Measurements from ENCODE around the gene ELL.

The ELL gene

DNA sequence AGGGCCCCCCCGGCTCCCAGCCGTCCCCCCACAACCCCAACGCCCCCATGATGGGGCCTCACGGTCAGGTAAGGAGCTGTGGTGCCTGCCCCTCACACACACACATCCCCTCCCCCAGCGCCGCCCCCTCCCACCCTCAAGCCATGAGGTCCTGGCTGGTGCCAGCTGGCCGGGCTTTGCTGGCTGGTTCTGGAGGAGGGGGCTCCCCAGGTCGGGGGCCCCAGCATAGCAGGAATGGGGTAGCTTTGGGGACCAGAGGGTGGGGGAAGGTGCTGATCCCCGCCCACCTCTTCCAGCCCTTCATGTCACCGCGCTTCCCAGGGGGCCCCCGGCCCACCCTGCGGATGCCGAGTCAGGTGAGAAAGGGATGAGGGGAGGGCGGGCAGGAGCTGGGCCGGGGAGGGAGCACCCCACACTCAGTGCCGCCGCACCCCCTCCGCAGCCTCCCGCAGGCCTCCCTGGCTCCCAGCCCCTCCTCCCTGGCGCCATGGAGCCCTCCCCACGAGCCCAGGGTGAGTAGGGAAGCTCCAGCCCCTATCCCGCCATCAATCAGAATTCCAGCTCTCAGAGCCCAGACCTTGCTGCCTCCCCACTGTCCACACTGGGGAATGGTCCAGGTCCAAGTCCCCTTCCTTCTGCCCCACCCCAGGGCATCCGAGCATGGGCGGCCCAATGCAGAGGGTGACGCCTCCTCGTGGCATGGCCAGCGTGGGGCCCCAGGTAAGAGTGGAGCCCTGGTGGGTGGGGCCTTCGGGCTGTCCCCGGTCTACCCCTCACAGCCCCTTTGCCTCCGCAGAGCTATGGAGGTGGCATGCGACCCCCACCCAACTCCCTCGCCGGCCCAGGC, 90.3 kb downstream of the ELL start:
- no peak for DNase-seq

- DNase-seq, result no peak
Measured at GRCh38 chr19:18430417-18431144, 91.3 kb downstream of the ELL start.

DNA sequence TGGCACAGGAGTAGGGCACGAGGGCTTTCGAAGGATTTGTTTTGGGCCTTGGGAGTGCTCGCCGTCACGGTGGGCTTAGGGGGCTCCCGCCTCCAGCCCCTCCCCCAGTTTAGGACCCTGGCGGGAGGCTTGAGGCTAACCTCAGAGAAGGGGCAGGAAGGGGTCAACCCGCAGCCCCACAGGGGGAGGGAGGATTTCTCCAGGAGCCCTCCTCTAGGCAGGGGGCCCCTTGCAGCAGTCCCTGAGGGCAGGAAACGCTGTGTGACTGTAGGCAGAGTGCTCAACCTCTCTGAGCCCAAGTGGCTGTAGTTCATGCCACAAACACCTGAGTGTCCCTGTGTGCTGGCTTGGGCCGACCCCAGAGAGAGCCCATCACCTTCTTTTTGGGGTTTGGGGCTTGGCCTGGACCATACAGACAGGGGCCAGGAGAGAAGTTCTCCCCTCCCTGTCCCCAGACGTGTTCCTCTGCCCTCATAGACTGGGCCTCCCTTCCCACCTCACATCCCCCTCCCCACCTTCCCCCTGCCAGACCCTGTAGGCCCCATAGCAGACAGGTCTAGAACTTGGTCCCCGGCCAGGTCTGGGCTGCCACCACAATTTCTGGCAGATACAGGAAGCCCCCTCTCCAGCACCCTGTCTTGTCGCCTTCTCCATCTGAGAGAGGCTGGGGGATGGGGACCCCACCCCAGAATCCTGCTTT, 92.0 kb downstream of the ELL start:
- DNase-seq, result peak in 1 of 2 donors; percentile 46

DNA sequence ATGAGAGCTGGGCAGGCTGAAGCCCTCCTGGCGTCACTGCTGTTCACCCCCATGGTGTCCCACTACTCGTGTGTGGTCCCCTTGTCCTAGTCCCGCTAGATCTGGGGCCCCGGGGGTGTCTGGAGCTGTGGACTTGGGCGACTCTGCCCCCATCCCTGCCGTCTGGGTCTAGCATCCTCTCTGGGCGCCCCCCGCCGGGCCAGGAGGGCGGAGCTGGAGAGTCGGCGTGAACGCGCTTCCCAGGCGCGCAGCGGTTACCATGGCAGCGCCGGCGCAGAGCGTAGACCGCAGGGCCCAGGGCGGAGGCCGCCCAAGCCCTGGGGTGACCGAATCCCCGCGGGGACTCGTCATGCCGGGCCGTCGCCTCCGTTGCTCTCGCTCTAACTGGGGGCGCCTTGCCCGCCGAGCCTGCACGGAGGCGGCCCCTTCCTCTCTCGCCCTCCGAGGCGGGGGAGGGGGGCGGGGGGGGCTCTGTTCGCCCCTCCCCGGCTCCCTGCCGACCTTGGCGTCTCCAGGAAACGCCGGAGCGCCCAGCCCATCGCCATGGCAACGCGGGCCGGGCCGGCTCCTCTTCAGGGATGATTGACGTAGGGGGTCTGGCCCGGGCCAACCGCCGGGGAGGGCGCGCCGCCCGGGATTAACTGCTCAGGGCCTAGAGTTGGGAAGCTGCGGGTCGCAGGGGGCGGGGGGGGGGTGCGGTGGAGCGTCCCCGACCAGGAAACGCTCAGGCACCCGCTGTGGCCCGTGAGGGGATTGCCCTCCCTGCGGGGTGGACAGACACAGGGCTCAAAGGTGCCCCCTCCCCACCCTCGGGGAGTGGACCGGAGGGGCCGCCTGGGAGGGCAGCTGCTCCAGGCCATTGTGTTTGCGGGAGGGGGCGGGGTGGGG, 92.8 kb downstream of the ELL start:
- DNase-seq, result peak; percentile 91

DNA sequence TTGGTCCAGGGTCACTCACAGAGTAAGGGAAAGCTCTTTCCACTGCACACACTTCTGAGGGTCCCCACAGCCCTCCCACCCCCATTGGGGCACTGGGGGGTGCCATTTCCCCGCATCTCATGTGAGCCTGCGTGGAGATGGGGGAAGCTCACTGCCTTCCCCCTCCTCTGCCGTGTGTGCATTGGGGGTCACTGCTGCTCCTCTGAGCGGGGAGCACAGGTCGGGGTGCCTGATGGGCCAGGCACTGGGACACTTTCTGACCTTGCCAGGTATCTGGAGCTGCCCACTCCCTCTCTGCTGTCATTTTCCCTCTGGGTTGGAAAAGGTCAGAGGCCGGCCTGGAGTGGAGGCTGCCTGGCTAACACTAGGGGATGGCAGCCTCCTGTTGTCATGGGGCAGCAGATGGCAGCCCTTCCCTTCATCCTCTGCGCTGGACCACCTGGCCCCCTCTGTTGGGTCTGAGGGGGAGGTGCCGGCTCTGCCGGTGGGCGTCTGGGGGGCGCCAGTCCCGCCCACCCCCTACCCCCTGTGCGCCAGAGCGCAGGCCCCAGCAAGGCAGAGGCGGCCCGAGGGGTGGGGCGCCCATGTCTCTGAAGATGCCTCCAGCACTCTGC, 93.6 kb downstream of the ELL start:
- DNase-seq, result no peak

DNA sequence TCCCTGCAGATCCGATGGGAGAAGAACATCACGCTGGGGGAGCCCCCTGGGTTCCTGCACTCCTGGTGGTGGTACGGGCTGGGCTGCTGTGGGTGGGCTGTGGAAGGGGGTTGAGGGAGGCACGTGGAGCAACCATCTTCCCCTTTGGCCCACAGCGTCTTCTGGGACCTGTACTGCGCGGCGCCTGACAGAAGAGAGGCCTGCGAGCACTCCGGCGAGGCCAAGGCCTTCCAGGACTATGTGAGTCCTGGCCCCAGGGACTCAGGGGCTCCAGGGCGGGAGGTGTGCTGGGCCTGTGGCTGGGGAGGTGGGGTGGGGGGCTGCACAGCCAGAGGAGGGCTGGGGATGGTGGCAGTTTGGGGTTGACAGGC, 94.1 kb downstream of the ELL start:
- no peak for DNase-seq

GRCh38 chr19:18427080-18427742, 94.7 kb downstream of the ELL start:
- no peak for DNase-seq

DNA sequence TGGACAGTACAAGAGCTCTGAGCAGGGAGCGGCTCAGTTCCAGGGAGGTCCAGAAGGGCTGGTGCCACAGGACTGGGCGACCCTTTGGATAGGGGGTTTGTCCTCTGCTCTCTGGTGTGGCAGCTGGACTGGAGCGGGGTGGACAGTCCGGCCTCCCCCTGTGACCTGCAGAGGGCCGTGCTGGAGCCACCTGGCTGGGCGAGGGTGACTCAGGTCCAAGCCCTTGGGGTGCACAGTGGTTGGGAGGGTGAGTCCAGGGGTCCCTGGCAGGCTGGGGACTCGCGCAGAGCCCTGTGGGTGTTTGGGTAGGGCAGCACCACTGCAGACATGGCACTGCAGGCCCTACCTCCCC, 95.5 kb downstream of the ELL start:
- no peak for DNase-seq

- no peak for DNase-seq
Measured at GRCh38 chr19:18425515-18426415, 96.1 kb downstream of the ELL start.

GRCh38 chr19:18424890-18425514, 96.9 kb downstream of the ELL start:
- DNase-seq, result no peak

- no peak for DNase-seq
Measured at GRCh38 chr19:18424122-18424889, 97.6 kb downstream of the ELL start.

- DNase-seq, result no peak
Measured at GRCh38 chr19:18423258-18424020, 98.4 kb downstream of the ELL start.

DNA sequence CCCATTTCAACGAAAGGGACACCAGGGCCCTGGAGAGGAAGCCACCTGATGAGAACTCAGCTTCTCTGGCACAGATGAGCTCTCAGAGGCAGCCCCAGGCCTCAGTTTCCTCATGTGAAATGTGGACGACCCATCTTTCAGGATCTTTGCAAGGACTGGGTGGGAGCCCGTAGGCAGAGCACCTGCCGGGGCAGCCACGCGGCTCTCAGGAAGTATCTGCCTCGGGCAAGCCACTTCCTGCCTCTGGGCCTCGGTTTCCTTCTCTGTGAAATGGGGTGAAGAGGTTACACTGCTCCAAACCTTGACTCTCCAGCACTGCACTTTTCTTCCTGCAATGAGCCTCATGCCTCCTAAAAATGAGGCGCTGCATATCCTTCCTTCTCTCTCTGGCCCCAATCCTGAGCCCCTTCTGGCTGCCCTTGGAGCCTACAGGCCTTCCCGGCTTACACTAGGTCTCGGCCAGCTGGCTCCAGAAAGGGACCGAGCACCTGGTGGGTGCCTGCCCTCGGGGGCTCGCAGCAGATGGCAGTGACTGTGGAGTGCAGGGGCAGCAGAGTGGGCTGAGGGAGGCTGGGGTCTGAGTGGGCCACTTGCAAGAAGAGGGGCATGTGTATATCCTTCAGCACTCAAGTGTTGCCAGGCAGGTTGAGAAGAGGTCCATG, 99.2 kb downstream of the ELL start:
- peak in 1 of 2 donors; percentile 54 for DNase-seq

GRCh38 chr19:18421371-18421959, 100.4 kb downstream of the ELL start:
- no peak for DNase-seq

GRCh38 chr19:18420930-18421329, 100.9 kb downstream of the ELL start:
- no peak for DNase-seq

- peak; percentile 43 to 57 for DNase-seq
Measured at GRCh38 chr19:18419699-18420460, 102.0 kb downstream of the ELL start.

Measured in CD4-positive, alpha-beta T cell treated with Interleukin-4 for 1 hour (primary cell).